Limb (tissue), 2 donors: ENCODE measurements around the gene SEC14L1.
"Not testable (repeated sequence)": the region's sequence is repeated elsewhere in the genome, so short reads cannot be mapped to it uniquely, and the experiment has no call there.

Experiments
- DNase-seq, 2 donors: peaks; one replicate each; pipeline ENCODE4 v3.0.0-alpha.2; 2016; ENCODE audit errors: extremely low spot score in 2 of 2

The SEC14L1 gene

DNA sequence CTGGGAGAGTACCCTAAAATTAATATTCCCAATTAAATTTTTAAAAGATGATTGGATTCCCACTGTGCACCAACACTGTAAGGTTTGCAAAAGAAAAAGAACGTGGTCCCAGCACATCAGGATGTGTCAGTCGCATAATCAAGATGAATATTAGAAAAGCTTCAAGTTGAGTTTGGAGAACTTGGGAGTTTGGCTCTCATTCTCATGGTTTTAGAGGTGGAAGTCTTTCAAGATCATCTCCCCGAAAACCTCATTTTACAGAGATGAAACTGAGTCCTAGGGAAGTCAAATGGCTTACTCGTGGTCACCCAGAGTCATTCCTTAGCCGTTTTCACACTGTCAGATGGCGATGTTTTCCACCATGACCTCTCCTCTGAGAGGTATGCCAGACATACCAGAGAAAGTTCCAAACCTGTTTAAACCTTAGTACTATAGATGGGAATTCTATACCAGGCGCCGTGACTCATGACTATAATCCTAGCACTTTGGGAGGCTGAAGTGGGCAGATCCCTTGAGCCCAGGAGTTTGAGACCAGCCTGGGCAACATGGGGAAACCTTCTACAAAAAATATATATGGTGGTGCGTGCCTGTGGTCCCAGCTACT is 1.2 kb downstream of the SEC14L1 start:
- DNase-seq, result no peak

DNA sequence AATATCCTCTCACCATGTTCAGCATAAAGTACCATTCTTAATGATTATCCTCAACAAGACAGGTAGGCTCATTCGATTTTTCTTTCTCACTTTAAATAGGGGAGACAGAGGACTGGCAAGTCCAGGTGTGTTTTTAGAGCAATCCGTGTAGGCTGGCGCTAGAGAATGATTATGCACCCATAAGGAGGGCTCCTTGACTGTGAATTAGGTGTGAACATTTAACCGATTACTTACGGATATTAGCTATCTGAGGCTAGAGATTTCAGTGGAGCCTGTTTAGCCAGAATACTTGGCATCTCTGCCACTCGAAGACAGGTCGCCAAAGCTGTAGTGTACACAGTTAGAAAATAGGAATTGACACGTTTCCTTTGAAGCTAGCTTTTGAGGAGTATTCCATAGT is 1.9 kb downstream of the SEC14L1 start:
- DNase-seq, result no peak

DNA sequence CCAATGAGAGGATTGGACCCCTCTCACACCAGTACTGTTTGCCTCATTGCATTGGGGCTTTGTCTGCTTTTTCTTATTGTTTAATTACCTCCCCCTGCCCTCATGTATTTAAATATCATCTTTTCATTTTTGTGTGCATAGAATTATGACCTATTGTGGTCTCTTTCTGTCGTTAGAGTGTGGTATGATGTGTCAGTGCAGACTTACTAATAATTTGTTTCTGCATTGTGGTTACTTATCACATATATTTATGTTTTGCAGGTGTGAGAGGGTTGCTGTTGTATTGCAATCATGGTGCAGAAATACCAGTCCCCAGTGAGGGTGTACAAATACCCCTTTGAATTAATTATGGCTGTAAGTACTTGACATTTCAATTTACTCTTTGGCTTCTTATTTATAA is 2.5 kb downstream of the SEC14L1 start:
- DNase-seq, result no peak

DNA sequence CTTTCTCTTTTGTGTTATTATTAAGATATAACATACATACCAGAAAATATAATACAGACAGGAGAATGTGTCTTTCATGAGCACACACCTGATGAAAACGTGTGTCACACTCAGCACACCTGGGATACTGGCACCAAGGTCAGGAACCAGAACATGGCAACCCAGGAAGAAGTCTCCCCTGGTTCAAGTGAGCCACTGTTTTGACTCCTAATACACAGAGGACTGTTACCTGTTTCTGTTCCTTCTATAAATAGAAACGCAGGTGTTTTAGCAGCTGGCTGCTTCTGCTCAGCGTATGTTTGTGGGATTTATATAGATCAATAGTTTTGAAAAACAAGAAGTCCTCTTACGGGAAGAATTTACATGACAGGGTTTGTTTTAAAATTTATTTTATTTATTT is 3.5 kb downstream of the SEC14L1 start:
- DNase-seq, result no peak

DNA sequence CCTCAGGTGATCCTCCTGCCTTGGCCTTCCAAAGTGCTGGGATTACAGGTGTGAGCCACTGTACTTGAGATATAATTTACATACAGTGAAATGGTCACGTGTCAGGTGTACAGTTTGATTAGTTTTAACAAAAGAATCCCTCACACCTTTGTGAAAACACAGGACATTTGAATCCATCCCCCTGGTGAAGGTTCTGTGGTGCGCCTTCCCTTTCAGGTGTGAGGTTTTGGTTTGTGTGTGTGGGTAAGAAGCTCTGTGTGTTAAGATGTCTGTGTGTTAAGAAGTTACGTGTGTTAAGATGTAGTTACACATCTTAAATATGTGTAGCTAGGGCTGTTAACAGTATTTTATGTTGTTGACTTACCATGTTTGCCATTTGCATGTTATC is 4.4 kb downstream of the SEC14L1 start:
- no peak for DNase-seq

DNA sequence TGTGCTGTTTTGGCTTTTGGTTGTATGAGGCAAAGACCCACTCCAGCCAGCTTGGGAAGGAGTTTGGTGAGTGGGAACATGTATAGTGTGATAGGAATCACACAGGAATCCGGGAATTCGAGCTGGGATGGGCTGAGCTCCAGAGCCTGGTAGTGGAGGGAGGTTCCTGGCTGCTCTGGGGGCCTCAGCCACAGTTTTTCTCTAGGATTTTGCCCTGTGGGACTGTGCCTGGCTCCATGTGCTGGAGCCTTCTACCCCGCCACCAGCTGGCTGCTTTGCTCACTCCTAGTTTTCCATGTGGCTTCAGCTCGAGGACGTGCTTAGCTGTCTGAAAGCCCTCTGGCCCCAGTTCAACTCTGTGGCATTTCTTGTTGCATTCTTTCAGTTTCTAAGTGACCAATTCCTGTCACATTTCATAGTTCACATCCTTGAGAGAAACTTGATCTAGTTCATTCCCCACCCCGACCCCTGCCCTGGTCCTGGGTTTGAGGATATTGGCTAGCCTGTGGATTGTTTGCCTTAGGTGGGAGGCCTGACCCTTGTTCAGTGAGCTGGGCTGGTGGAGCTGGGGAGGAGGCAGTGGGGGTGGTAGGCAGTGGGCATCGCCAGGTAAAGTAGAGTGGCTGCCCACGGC is 5.0 kb downstream of the SEC14L1 start:
- DNase-seq, result peak; percentile 59 to 70

DNA sequence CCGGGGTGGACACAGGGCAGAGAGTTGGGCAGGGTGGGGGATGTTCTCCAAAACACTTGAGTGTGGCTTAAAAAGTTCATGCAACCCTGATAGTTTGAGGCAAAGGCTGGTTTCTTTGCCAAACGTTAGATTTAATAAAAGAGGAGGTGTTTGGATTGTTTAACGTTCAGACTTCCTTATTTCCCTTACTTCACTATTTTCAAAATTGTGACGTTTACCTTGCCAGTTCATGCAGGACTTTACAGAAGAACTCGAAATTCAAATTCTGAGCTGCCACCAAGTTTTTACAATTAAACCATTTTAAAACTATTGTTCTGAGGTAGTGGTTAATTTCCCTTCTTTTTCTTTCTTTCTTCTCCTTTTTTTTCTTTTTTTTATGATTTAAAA is 5.5 kb downstream of the SEC14L1 start:
- DNase-seq, result no peak

DNA sequence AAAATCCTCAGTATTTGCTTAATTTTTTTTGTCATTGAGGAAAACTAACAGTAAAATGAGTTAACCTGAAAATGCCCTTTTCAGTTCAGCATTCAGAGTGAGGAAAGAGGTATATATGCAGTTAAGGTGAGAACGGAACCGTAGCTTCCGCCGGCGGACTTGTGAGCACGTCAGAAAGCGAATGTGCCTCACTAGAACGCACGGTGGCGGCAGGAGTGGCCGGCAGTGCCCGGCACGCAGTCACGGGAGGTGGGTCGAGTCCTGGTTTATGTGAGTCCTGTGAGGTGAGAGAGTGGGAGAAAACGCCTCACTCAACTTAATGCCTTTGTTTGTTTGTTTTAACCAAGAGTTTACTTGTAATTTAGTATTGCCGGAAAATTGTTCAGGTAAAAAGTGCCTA is 6.1 kb downstream of the SEC14L1 start:
- DNase-seq, result no peak

DNA sequence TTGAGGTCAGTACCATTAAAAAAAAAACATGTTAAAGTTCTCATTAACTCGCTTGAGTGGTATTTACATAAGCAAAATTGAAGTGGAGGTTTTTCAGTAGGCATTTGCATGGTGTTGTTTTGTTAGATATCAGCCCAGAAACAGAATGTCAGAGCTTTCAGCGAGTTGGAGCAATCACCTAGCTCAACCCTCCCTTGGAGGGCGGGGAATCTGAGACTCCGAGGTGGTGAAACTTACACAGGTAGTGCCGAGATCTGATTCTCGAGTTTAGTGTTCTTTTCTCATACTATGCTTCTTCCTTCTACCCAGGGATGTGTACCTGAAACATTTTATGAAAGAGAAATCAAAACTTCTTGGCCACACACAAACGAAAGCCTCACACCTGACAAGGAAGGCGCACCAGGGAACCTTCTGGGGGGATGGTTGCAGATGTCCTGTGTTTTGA is 6.6 kb downstream of the SEC14L1 start:
- DNase-seq, result no peak

DNA sequence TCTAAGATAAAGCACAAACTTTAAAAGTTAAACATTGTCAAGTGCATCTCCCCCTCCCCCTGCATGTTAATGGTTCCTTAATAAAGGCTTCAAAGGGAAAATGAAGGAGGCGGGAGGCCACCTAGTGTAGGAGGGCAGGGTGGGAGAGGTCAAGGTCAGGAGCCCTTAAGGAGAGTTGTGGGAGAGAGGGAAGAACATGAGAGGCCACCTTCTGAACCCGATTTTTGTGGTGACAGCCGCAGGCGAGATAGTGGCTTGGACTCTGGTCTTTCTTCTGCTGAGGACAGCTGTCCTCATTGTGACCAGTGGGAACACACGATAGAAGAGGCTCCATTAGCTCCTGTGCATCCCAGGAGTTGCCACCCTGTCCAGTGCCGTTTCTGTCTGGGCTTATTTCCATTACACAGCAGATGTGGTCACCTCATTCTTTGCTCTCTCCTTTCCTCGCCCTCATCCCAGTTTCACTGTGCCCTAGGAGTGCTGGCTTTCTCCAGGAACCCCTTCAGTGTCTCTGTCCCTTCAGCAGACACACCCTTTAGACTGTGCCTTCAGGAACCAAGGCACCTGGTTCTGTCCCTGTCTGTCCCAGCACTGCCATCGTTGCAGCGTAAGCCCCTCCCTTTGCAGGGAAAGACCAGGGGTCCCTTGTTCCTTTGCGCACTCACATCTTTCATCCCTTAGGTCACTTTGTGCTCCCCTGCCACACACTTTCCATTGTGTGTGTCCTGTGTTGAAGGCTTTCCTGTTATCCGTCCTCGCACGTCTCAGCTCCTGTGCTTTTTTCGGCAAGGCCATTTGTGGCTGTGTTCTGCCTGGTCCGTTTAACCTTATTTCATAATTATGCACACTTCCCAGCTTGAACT is 7.5 kb downstream of the SEC14L1 start:
- DNase-seq, result no peak

DNA sequence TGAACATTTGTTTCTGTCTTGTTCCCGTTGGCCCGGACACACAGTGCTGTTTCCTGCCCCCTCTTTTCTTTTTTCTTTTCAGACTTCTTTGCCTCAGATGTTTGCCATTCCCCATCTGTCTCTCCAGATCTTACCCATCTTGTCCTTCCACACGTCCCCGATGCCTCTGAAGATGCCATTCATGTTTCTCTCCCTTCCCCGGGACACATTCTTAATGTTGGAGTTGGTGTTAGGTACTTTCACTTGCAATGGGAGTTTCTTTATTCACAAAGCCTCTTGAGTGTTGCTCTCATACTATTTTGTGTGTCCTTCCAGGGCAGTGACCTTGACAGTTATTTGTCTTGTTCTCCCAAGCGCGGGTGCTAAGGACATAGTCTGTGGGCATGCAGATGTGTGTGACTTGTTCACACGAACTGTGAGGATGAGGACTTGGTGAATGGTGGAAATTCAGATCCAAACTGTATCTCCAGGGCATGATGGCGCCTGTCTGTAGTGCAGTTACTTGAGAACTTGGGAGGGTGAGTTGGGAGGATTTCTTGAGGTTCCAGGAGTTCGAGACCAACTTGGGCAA is 8.3 kb downstream of the SEC14L1 start:
- no peak for DNase-seq

DNA sequence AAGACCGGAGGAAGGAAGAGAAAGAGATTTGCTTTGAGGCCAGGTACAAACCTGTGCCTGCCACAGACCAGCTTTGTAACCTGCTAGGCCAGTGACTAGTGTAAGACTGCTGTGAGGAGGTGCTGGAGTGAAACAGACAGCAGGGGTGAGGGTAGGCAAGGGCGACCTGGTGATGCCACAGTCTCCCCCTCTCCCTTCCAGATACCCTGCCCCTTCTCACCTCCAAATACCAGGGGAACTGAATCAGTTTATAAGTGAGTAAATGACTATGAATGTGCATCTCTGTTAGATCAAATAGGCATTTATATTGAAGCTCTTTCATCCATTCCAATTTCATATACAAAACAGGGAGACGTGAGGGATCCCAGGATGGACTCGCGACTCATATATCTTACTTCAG is 9.4 kb downstream of the SEC14L1 start:
- DNase-seq, result no peak

DNA sequence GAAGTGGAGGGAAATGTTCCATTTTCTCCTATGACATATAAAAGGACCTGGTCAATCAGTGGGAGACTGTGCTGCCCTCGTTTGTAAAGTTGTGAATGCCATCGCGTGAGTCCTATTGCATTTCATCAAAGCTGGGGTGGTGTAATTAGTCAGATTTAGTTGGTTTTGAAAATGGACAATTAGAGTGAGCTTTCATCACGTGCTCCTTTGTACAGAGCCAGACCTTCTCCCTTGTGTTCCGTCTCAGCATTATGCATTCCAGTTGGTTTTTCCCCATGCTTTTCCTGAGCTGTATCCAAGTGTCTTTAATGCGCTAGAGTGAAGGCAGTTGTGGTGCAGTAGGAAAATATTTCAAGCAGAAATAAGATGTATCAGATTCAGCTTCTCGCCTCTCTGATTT is 10.4 kb downstream of the SEC14L1 start:
- DNase-seq, result no peak

DNA sequence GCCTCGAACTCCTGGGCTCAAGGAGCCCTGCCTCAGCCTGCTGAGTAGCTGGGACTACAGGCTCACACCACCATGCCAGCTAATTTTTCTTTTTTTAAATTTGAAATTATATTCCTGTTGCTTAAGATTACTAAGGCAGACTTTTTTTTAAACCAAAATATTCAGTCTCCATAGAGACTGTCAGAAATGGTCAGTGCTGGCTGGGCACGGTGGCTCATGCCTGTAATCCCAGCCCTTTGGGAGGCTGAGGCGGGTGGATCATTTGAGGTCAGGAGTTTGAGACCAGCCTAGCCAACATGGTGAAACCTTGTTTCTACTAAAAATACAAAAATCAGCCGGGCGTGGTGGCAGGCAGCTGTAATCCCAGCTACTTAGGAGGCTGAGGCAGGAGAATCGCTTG is 11.3 kb downstream of the SEC14L1 start:
- not testable (repeated sequence) for DNase-seq

DNA sequence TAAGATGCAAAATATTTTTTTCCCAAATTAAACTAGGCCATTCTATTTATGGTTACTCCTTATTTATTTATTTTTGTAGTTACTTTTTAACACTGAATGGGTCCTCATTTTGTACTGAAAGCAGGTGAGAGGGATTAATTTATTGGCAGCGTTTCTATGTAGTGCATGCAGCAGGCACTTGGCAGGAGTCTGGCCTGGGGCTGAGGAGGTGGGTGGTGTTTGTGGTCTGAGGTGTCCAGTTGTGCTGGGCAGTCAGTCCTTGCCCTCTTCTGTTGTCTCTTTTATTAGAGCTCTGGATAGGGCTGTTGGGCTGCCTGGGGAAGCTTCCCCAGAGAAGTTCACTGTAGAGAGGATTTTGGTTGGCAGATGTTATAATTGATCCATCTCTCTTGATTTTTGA is 12.7 kb downstream of the SEC14L1 start:
- peak in 1 of 2 donors; percentile 21 for DNase-seq

DNA sequence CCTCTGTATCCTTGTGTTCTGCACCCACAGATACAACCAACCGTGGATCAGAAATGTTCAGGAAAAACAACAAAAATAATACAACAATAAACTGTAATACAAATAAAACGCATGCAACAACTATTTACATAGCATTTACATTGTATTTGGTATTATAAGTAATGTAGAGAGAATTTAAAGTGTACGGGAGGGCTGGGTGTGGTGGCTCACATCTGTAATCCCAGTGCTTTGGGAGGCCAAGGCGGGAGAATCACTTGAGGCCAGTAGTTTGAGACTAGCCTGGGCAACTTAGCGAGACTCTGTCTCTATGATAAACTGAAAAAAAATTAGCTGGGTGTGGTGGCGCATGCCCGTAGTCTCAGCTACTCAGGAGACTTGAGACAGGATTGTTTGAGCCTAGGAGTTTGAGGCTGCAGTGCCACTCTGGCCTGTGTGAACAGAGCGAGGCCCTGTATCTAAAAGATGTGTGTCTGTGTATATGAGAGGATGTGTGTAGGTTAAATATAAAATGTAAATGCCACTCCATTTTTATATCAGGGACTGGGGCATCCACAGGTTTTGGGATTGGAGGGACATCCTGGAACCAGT is 13.3 kb downstream of the SEC14L1 start:
- no peak for DNase-seq

DNA sequence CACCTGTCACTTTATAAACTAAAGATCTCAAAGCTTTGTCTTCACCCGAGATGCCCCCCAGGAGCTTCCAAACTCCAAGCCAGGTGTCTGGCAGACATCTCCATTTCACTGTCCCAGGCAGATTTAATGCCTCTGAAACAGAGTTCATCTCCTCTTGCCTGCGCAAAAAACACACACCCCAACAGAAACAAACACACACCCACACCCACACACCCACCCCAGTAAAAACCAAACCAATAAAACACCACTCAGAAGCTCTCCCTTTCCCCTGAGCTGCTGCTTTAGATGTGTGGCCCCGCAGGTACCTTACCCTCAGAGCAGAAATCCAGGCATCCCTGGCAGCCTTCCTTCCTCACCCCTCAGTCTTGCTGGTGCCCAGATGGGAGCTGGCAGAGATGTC is 14.4 kb downstream of the SEC14L1 start:
- DNase-seq, result no peak

DNA sequence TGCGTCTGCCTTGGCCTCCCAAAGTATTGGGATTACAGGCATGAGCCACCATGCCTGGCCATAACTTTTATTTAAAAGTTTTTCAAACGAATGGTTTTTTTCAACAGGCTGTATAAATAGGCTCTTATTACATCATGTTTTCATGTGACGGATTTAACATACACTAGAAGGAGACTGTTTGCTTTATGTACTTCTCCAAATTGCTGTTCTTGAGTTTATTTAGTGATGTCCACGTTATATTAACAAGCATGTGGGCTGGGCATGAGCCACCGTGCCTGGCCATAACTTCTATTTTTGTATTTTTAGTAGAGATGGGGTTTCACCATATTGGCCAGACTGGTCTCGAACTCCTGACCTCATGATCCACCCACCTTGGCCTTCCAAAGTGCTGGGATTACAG is 17.0 kb downstream of the SEC14L1 start:
- not testable (repeated sequence) for DNase-seq

DNA sequence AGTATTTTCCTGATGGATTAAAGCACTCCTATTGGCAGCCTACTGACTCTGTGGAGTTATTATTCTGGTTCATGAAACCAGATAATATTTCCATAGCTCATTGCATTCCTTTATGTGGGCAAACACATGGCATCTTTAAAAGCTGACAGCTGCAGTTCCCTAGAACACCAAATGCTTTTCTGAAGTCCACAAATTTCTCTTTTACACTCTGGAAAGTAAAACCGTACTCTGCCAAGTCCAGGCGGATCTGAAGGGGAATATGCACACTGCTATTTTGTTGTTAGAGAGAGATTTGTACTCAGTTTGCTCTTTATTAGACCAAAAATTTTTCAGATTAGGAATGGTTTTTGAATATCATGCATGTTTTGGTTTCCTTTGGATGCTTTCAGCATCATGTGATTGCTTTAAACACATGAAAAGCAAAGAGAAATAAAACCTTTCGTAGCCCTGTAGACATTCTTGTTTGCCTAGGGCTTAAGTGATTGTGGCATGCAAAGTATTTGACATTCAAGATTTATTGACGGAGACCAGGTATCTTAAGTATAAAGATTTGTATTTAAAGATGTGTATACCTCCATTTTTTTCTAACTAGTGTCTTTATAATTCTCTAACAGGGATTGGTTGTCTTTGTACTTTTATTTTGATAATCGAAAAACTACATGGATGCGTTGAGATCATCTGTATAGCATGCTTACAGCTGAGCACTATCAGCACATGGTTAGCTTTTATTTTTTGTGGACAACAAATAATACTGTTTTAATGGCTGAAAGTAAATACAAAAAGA is 19.5 kb downstream of the SEC14L1 start:
- peak in 1 of 2 donors; percentile 74 for DNase-seq

DNA sequence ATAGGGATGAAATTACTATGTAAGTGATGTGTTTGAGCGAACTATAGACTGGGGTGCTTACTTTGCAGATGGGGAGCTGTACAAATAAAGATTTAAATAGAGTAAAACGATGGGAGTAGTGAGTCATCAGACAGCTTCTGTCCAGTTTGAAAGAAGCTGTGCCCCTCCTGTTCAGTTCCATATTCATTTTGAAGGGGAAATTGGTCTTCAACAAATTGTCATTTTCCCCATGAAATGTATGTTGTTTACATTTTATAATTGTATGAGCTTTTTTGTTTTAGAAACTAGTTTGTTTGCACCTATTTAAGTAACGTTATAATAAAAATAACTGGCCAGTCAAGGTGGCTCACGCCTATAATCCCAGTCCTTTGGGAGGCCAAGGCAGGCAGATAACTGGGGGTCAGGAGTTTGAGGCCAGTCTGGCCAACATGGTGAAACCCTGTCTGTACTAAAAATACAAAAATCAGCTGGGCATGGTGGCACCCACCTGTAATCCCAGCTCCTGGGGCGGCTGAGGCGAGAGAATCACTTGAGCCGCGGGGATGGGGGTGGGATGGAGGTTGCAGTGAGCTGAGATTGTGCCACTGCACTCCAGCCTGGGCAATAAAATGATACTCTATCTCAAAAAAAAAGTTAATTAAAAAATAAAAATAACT is 20.2 kb downstream of the SEC14L1 start:
- no peak for DNase-seq

DNA sequence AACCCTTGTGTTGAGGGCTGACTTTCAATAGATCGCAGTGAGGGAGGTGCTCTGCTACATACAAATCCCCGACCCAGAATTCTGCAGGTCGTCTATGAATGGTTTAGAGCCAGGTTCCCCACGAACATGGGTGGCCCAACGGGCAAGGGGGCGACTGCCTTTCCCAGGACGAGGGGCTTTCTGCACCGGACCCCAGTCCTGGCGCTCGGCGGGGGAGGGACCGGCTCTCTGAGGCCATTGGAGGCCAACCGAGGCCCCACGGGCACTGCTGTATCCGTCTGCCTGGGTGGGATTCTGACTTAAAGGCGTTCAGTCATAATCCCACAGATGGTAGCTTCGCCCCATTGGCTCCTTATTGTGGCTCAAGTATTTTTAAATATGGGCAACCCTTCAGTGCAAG is 21.2 kb downstream of the SEC14L1 start:
- no peak for DNase-seq
